HEK293 (cell line): Measurements from ENCODE around the gene APLP2.

Experiments
- CTCF ChIA-PET: fragments of 350-600 bp; formaldehyde crosslinking; extraction: SDS; loops from one replicate; lab custom pipeline; 2021; ENCODE audit warnings: antibody characterized with exemption; lab: Yijun Ruan, JAX
- POLR2A ChIA-PET: fragments of 300-600 bp; formaldehyde crosslinking; extraction: SDS; loops from one replicate; lab custom pipeline; 2020; ENCODE audit warnings: antibody characterized with exemption, inconsistent platforms; lab: Yijun Ruan, JAX
- H3K27ac ChIP-seq: fragments of 200-500 bp; sonication (Bioruptor generic); 2 replicates; pipeline ENCODE4 v1.5.1; 2014; ENCODE audit warnings: low read depth, low read length, control low read depth, inconsistent platforms; ENCODE audit errors: extremely low read depth
- H3K36me3 ChIP-seq, 2 experiments: fragments of 200-500 bp in 1 of 2; sonication (Bioruptor generic) in 1 of 2; 1 replicate in 1 of 2; 2 replicates in 1 of 2; pipeline ENCODE4 v1.5.1; 2014 to 2017; ENCODE audit warnings: inconsistent platforms in 2 of 2, low read length in 2 of 2; ENCODE audit not compliant: control insufficient read depth in 2 of 2, insufficient read depth in 1 of 2
- H3K4me1 ChIP-seq: fragments of 200-500 bp; sonication (Bioruptor generic); 2 replicates; pipeline ENCODE4 v1.5.1; 2014; ENCODE audit warnings: mild to moderate bottlenecking, low read length, inconsistent platforms; ENCODE audit not compliant: control insufficient read depth, insufficient read depth
- H3K4me3 ChIP-seq: 2 replicates; pipeline ENCODE4 v1.5.1; 2011; ENCODE audit warnings: low read depth, mild to moderate bottlenecking, control low read depth, low read length, moderate library complexity
- H3K9me3 ChIP-seq: fragments of 200-500 bp; sonication (Bioruptor generic); 2 replicates; pipeline ENCODE4 v1.5.1; 2014; ENCODE audit warnings: low read depth, low read length, inconsistent platforms; ENCODE audit not compliant: control insufficient read depth, insufficient read depth
- ATF2 ChIP-seq: fragments of 450-650 bp; formaldehyde crosslinking; IDR thresholded peaks from 2 replicates; pipeline ENCODE4 v1.5.1; 2016; ENCODE audit warnings: missing biosample characterization, missing genetic modification characterization, low read depth
- BCL6B ChIP-seq: fragments of 450-650 bp; formaldehyde crosslinking; IDR thresholded peaks from 2 replicates; pipeline ENCODE4 v1.5.1; 2017; ENCODE audit warnings: missing biosample characterization, missing genetic modification characterization
- KLF16 ChIP-seq: fragments of 450-650 bp; formaldehyde crosslinking; IDR thresholded peaks from 2 replicates; pipeline ENCODE4 v1.5.1; 2017; ENCODE audit warnings: missing biosample characterization, missing genetic modification characterization
- KLF17 ChIP-seq: fragments of 450-650 bp; formaldehyde crosslinking; IDR thresholded peaks from 2 replicates; pipeline ENCODE4 v1.5.1; 2016; ENCODE audit warnings: missing biosample characterization, missing genetic modification characterization
- MEIS1 ChIP-seq: sonication (generic); formaldehyde crosslinking; IDR thresholded peaks from 2 replicates; pipeline ENCODE4 v1.8.1; 2022; ENCODE audit warnings: missing genetic modification reagents, mild to moderate bottlenecking, borderline replicate concordance
- MZF1 ChIP-seq: fragments of 450-650 bp; formaldehyde crosslinking; IDR thresholded peaks from 2 replicates; pipeline ENCODE4 v1.5.1; 2017; ENCODE audit warnings: missing biosample characterization, missing genetic modification characterization, borderline replicate concordance
- ZBTB20 ChIP-seq: fragments of 450-650 bp; formaldehyde crosslinking; IDR thresholded peaks from 2 replicates; pipeline ENCODE4 v1.5.1; 2016; ENCODE audit warnings: missing biosample characterization, missing genetic modification characterization
- ZFP3 ChIP-seq: fragments of 450-650 bp; formaldehyde crosslinking; IDR thresholded peaks from 2 replicates; pipeline ENCODE4 v1.5.1; 2016; ENCODE audit warnings: low read depth, missing biosample characterization, missing genetic modification characterization
- ZFP37 ChIP-seq: fragments of 450-650 bp; formaldehyde crosslinking; IDR thresholded peaks from 2 replicates; pipeline ENCODE4 v1.5.1; 2016; ENCODE audit warnings: missing biosample characterization, missing genetic modification characterization
- ZNF133 ChIP-seq: fragments of 450-650 bp; formaldehyde crosslinking; IDR thresholded peaks from 2 replicates; pipeline ENCODE4 v1.5.1; 2016; ENCODE audit warnings: missing biosample characterization, missing genetic modification characterization
- ZNF223 ChIP-seq: fragments of 450-650 bp; formaldehyde crosslinking; IDR thresholded peaks from 2 replicates; pipeline ENCODE4 v1.5.1; 2016; ENCODE audit warnings: missing biosample characterization, missing genetic modification characterization
- ZNF24 ChIP-seq: fragments of 450-650 bp; formaldehyde crosslinking; IDR thresholded peaks from 2 replicates; pipeline ENCODE4 v1.5.1; 2016; ENCODE audit warnings: missing biosample characterization, missing genetic modification characterization
- ZNF280C ChIP-seq: fragments of 450-650 bp; formaldehyde crosslinking; IDR thresholded peaks from 2 replicates; pipeline ENCODE4 v1.5.1; 2016; ENCODE audit warnings: missing biosample characterization, missing genetic modification characterization
- ZNF341 ChIP-seq: fragments of 450-650 bp; formaldehyde crosslinking; IDR thresholded peaks from 2 replicates; pipeline ENCODE4; 2016; ENCODE audit warnings: low read depth, missing biosample characterization, missing genetic modification characterization
- ZNF366 ChIP-seq: fragments of 450-650 bp; formaldehyde crosslinking; conservative IDR thresholded peaks from 2 replicates; pipeline ENCODE4 v1.5.1; 2016; ENCODE audit warnings: missing biosample characterization, missing genetic modification characterization
- ZNF561 ChIP-seq: fragments of 450-650 bp; IDR thresholded peaks from 2 replicates; pipeline ENCODE4 v1.5.1; 2018; ENCODE audit warnings: missing biosample characterization, missing genetic modification characterization, borderline replicate concordance
- ZNF610 ChIP-seq: fragments of 450-650 bp; formaldehyde crosslinking; IDR thresholded peaks from 2 replicates; pipeline ENCODE4 v1.5.1; 2016; ENCODE audit warnings: missing biosample characterization, missing genetic modification characterization, borderline replicate concordance
- ZNF623 ChIP-seq: fragments of 450-650 bp; formaldehyde crosslinking; IDR thresholded peaks from 2 replicates; pipeline ENCODE4 v1.5.1; 2016; ENCODE audit warnings: missing biosample characterization, missing genetic modification characterization
- ZNF624 ChIP-seq: fragments of 450-650 bp; formaldehyde crosslinking; IDR thresholded peaks from 2 replicates; pipeline ENCODE4 v1.5.1; 2017; ENCODE audit warnings: missing biosample characterization, missing genetic modification characterization
- ZNF670 ChIP-seq: fragments of 450-650 bp; formaldehyde crosslinking; IDR thresholded peaks from 2 replicates; pipeline ENCODE4 v1.5.1; 2016; ENCODE audit warnings: missing biosample characterization, missing genetic modification characterization, low read depth
- ZNF76 ChIP-seq: fragments of 450-650 bp; formaldehyde crosslinking; IDR thresholded peaks from 2 replicates; pipeline ENCODE4; 2016; ENCODE audit warnings: low read depth, missing biosample characterization, missing genetic modification characterization, borderline replicate concordance

Gene APLP2

GRCh38 chr11:130115218-130115617, 45.5 kb downstream of the APLP2 start (continued):
- no peak for TF ChIP-seq ZNF610 (tag by site-specific recombination)
- TF ChIP-seq ZNF670, result no peak
- TF ChIP-seq ZNF624 (tag by site-specific recombination), result no peak
- TF ChIP-seq ZNF366 (tag by site-specific recombination), result no peak
- TF ChIP-seq ZNF223 (tag by site-specific recombination), result no peak
- TF ChIP-seq ZNF280C (tag by site-specific recombination), result no peak

GRCh38 chr11:130118165-130118564, 48.5 kb downstream of the APLP2 start:
- H3K4me1 ChIP-seq, result peaks cover 3% of the 10 kb centered on the region; the same call in 1 of the 2 replicates
- no peak overlapping the region for H3K4me3 ChIP-seq
- H3K27ac ChIP-seq, result no peak overlapping the region
- CTCF ChIA-PET, result interaction anchor here (1.4 to 2.3 kb wide), 2 partner anchors 14 to 194 kb away, joined by 4 to 11 read pairs; no protein-coding TSS in a partner anchor
- peaks cover 0 to 51% of the 10 kb centered on the region in 2 experiments; a peak in 2 of 3 replicates for H3K36me3 ChIP-seq
- POLR2A ChIA-PET, result interaction anchor here (0.9 kb wide), 1 partner anchor 12 kb away, joined by 6 read pairs; no protein-coding TSS in a partner anchor
- H3K9me3 ChIP-seq, result no peaks in the 10 kb centered on the region
- no peak for TF ChIP-seq ZNF623 (tag by site-specific recombination)
- no peak for TF ChIP-seq BCL6B (tag by site-specific recombination)
- no peak for TF ChIP-seq MEIS1 (CRISPR knock-in tag)
- no peak for TF ChIP-seq ATF2
- no peak for TF ChIP-seq ZNF341 (tag by site-specific recombination)
- TF ChIP-seq ZNF133 (tag by site-specific recombination), result no peak
- TF ChIP-seq ZNF24 (tag by site-specific recombination), result no peak

- H3K4me1 ChIP-seq, result peaks cover 3% of the 10 kb centered on the region; the same call in 1 of the 2 replicates
- no peak overlapping the region for H3K4me3 ChIP-seq
- POLR2A ChIA-PET, result interaction anchor here (0.9 kb wide), 1 partner anchor 13 kb away, joined by 6 read pairs; no protein-coding TSS in a partner anchor
- TF ChIP-seq MEIS1 (CRISPR knock-in tag) (no peak), MZF1 (tag by site-specific recombination) (no peak), KLF17 (no peak), KLF16 (tag by site-specific recombination) (no peak), ZFP3 (tag by site-specific recombination) (no peak), ZNF561 (tag by site-specific recombination) (no peak), ZFP37 (tag by site-specific recombination) (no peak), ZBTB20 (tag by site-specific recombination) (no peak), ZNF670 (no peak), ZNF76 (tag by site-specific recombination) (no peak)
- H3K27ac ChIP-seq, result no peak overlapping the region
- CTCF ChIA-PET, result interaction anchor here (0.5 to 2.3 kb wide), 3 partner anchors 13 to 203 kb away, joined by 3 to 11 read pairs (median 4); no protein-coding TSS in a partner anchor
- peaks cover 0 to 55% of the 10 kb centered on the region in 2 experiments; a peak in 2 of 3 replicates for H3K36me3 ChIP-seq
- H3K9me3 ChIP-seq, result no peaks in the 10 kb centered on the region
These were observed 49.1 kb downstream of the APLP2 start for GRCh38 chr11:130118636-130119387.
